Neuronal stem cell (in vitro differentiated cells): Measurements from ENCODE around the gene NSMCE4A.
"Not testable (repeated sequence)": the region's sequence is repeated elsewhere in the genome, so short reads cannot be mapped to it uniquely, and the experiment has no call there.

Experiments used
- DNase-seq: peaks from one replicate; pipeline ENCODE4 v3.0.0-alpha.2; 2013; ENCODE audit warnings: low spot score
- H2AFZ ChIP-seq: one replicate; pipeline ENCODE4 v1.6.1; 2013; ENCODE audit warnings: mild to moderate bottlenecking, low read length, inconsistent platforms
- H2AK5ac ChIP-seq: 2 replicates; pipeline ENCODE4 v1.6.1; 2013; ENCODE audit warnings: low read depth, mild to moderate bottlenecking, inconsistent platforms, low read length, moderate library complexity, mixed read lengths
- H2BK120ac ChIP-seq: 2 replicates; pipeline ENCODE4 v1.6.1; 2013; ENCODE audit warnings: low read depth, mild to moderate bottlenecking, inconsistent platforms, low read length, moderate library complexity, mixed read lengths
- H2BK12ac ChIP-seq: one replicate; pipeline ENCODE4 v1.6.1; 2013; ENCODE audit warnings: low read length, inconsistent platforms
- H2BK15ac ChIP-seq: 2 replicates; pipeline ENCODE4 v1.6.1; 2013; ENCODE audit warnings: mild to moderate bottlenecking, low read length, inconsistent platforms, mixed read lengths
- H2BK5ac ChIP-seq: one replicate; pipeline ENCODE4 v1.6.1; 2013; ENCODE audit warnings: inconsistent platforms, mild to moderate bottlenecking, low read length, moderate library complexity
- H3K14ac ChIP-seq: one replicate; pipeline ENCODE4 v1.6.1; 2013; ENCODE audit warnings: low read length, inconsistent platforms
- H3K18ac ChIP-seq: 2 replicates; pipeline ENCODE4 v1.6.1; 2013; ENCODE audit warnings: low read length, inconsistent platforms
- H3K23ac ChIP-seq: 2 replicates; pipeline ENCODE4 v1.6.1; 2013; ENCODE audit warnings: low read depth, mild to moderate bottlenecking, mixed read lengths, low read length, inconsistent platforms; ENCODE audit not compliant: poor library complexity
- H3K27ac ChIP-seq: replicated peaks from 3 replicates; pipeline ENCODE4 v1.5.1; 2013; ENCODE audit warnings: low read length, inconsistent platforms
- H3K27me3 ChIP-seq, 3 experiments: 2 replicates each; pipeline ENCODE4 v1.6.1; 2013; ENCODE audit warnings: low read length in 3 of 3, mild to moderate bottlenecking in 2 of 3, inconsistent platforms in 1 of 3, low read depth in 1 of 3, mixed read lengths in 1 of 3, moderate library complexity in 1 of 3; ENCODE audit not compliant: control insufficient read depth in 3 of 3, insufficient read depth in 3 of 3
- H3K36me3 ChIP-seq, 2 donors: replicated peaks in 1 of 2; 2 replicates each; pipeline ENCODE4 v1.6.1; 2013; ENCODE audit warnings: low read length in 2 of 2; ENCODE audit not compliant: control insufficient read depth in 2 of 2, insufficient read depth in 2 of 2
- H3K4ac ChIP-seq: 2 replicates; pipeline ENCODE4 v1.6.1; 2013; ENCODE audit warnings: inconsistent platforms, mild to moderate bottlenecking, low read length, moderate library complexity
- H3K4me1 ChIP-seq, 2 donors: 1 replicate in 1 of 2; 2 replicates in 1 of 2; pipeline ENCODE4 v1.6.1; 2013; ENCODE audit warnings: low read length in 2 of 2, low read depth in 1 of 2; ENCODE audit not compliant: control insufficient read depth in 2 of 2, insufficient read depth in 1 of 2
- H3K4me2 ChIP-seq: one replicate; pipeline ENCODE4 v1.6.1; 2013; ENCODE audit warnings: mild to moderate bottlenecking, low read length, inconsistent platforms; ENCODE audit not compliant: insufficient read depth, poor library complexity, severe bottlenecking
- H3K4me3 ChIP-seq, 2 donors: 2 replicates each; pipeline ENCODE4 v1.5.1; 2013; ENCODE audit warnings: low read length in 2 of 2, mild to moderate bottlenecking in 2 of 2, inconsistent platforms in 1 of 2, moderate library complexity in 1 of 2
- H3K79me1 ChIP-seq: one replicate; pipeline ENCODE4 v1.6.1; 2013; ENCODE audit warnings: low read depth, mild to moderate bottlenecking, inconsistent platforms, low read length, moderate library complexity
- H3K9ac ChIP-seq: one replicate; pipeline ENCODE4 v1.6.1; 2013; ENCODE audit warnings: mild to moderate bottlenecking, low read depth, low read length, inconsistent platforms; ENCODE audit not compliant: poor library complexity
- H3K9me3 ChIP-seq, 2 donors: replicated peaks in 1 of 2; 2 replicates each; pipeline versions ENCODE3 to v1.6.1; 2013; ENCODE audit warnings: low read length in 2 of 2, mild to moderate bottlenecking in 2 of 2, inconsistent platforms in 1 of 2, low read depth in 1 of 2, mixed read lengths in 1 of 2, moderate library complexity in 1 of 2; ENCODE audit not compliant: control insufficient read depth in 2 of 2, insufficient read depth in 1 of 2
- H4K8ac ChIP-seq: one replicate; pipeline ENCODE4 v1.6.1; 2013; ENCODE audit warnings: low read depth, mild to moderate bottlenecking, inconsistent platforms, low read length, moderate library complexity
- H4K91ac ChIP-seq: one replicate; pipeline ENCODE4 v1.6.1; 2013; ENCODE audit warnings: low read length, low read depth, mild to moderate bottlenecking, inconsistent platforms; ENCODE audit not compliant: poor library complexity
- WGBS, 2 donors: extraction: QIAGEN DNeasy Blood & Tissue Kit; methylation state at CpG; one replicate each; pipeline ENCODE4 v1.1.7; 2013; ENCODE audit warnings: missing lambda C conversion rate in 2 of 2, mixed read lengths in 1 of 2; ENCODE audit not compliant: insufficient read length in 2 of 2, insufficient replicate concordance in 1 of 2; ENCODE audit errors: extremely low coverage in 2 of 2; 5-methylcytosine and 5-hydroxymethylcytosine counted together

NSMCE4A gene

GRCh38 chr10:121926157-121926556, 48.9 kb downstream of the NSMCE4A start:
- Histone ChIP-seq H3K14ac (no peak overlapping the region), H2BK12ac (no peak overlapping the region), H2BK120ac (no peak overlapping the region), H4K8ac (no peak overlapping the region), H2BK5ac (no peak overlapping the region), H3K4me3 (peak overlapping the region in 1 of 2 donors; percentile 77), H3K79me1 (no peaks in the 10 kb centered on the region), H3K4me2 (no peak overlapping the region), H2AK5ac (no peak overlapping the region), H3K18ac (no peak overlapping the region), H4K91ac (no peak overlapping the region), H2BK15ac (no peak overlapping the region), H3K36me3 (peaks cover 0 to 18% of the 10 kb centered on the region in 2 donors), H3K9me3 (no peaks in the 10 kb centered on the region), H3K4me1 (peaks cover 4 to 7% of the 10 kb centered on the region in 2 donors), H2AFZ (no peak overlapping the region), H3K27me3 (no peaks in the 10 kb centered on the region), H3K9ac (no peak overlapping the region), H3K23ac (no peak overlapping the region), H3K4ac (no peak overlapping the region), H3K27ac (no peak overlapping the region)
- DNase-seq, result no peak
- WGBS, 2 donors, result no CpG with 5 or more reads among the region's 4 CpGs

- Histone ChIP-seq H3K4me2 (no peak overlapping the region), H3K14ac (no peak overlapping the region), H3K4me1 (peaks cover 2 to 6% of the 10 kb centered on the region in 2 donors), H3K27ac (peak overlapping the region; percentile 33), H3K23ac (no peak overlapping the region), H2AFZ (peak overlapping the region; percentile 17), H3K9ac (no peak overlapping the region), H2BK120ac (no peak overlapping the region), H2BK15ac (no peak overlapping the region), H3K4me3 (no peak overlapping the region), H3K18ac (no peak overlapping the region), H3K9me3 (peaks cover 0 to 9% of the 10 kb centered on the region in 2 donors), H3K27me3 (no peaks in the 10 kb centered on the region), H3K36me3 (peaks cover 3 to 45% of the 10 kb centered on the region in 2 donors), H3K79me1 (peaks cover 3% of the 10 kb centered on the region), H2BK12ac (no peak overlapping the region), H4K91ac (no peak overlapping the region), H2AK5ac (no peak overlapping the region), H2BK5ac (no peak overlapping the region), H3K4ac (no peak overlapping the region), H4K8ac (no peak overlapping the region)
- no CpG with 5 or more reads among the region's 10 CpGs for WGBS, 2 donors
- no peak for DNase-seq
These were observed 53.6 kb downstream of the NSMCE4A start for GRCh38 chr10:121921238-121921931.

GRCh38 chr10:121919666-121920065, 55.4 kb downstream of the NSMCE4A start:
- Histone ChIP-seq H3K14ac (no peak overlapping the region), H3K4ac (no peak overlapping the region), H3K9me3 (peaks cover 0 to 9% of the 10 kb centered on the region in 2 donors), H3K4me1 (peaks cover 2 to 6% of the 10 kb centered on the region in 2 donors), H3K4me3 (no peak overlapping the region), H3K27me3 (no peaks in the 10 kb centered on the region), H3K9ac (no peak overlapping the region), H4K91ac (no peak overlapping the region), H2BK5ac (no peak overlapping the region), H2BK12ac (no peak overlapping the region), H2AK5ac (peak overlapping the region; percentile 42), H4K8ac (no peak overlapping the region), H3K79me1 (peaks cover 3% of the 10 kb centered on the region), H3K36me3 (peaks cover 3 to 52% of the 10 kb centered on the region in 2 donors), H3K4me2 (no peak overlapping the region), H3K23ac (no peak overlapping the region), H3K27ac (no peak overlapping the region), H2BK15ac (no peak overlapping the region), H2AFZ (no peak overlapping the region), H3K18ac (no peak overlapping the region), H2BK120ac (no peak overlapping the region)
- no peak for DNase-seq
- no CpG with 5 or more reads among the region's 10 CpGs for WGBS, 2 donors

- peaks cover 4 to 55% of the 10 kb centered on the region in 2 donors for H3K36me3 ChIP-seq
- WGBS, 2 donors, result no CpG with 5 or more reads among the region's 7 CpGs
- not testable (repeated sequence) for H3K4me1 ChIP-seq, H3K4me2 ChIP-seq, H3K27ac ChIP-seq, DNase-seq, H2BK5ac ChIP-seq, H3K9me3 ChIP-seq, H3K9ac ChIP-seq, H2AFZ ChIP-seq, H3K14ac ChIP-seq, H2BK12ac ChIP-seq, H4K91ac ChIP-seq, H3K27me3 ChIP-seq, H2BK120ac ChIP-seq, H3K4me3 ChIP-seq, H4K8ac ChIP-seq, H3K4ac ChIP-seq, H2AK5ac ChIP-seq, H3K23ac ChIP-seq, H3K18ac ChIP-seq, H3K79me1 ChIP-seq, H2BK15ac ChIP-seq
These were observed 56.2 kb downstream of the NSMCE4A start for GRCh38 chr10:121918800-121919199.
